Activated CD8-positive, alpha-beta memory T cell treated with anti-CD3 and anti-CD28 coated beads, Interleukin-2, amount 10 ng/mL, durations not matched to agents 7 days and 5 days (primary cell): ENCODE measurements around the gene NKTR. TPM values are rescaled to one million over a fixed set of nuclear protein-coding genes. Genes with fewer than 3 reads are reported as not detected.
"Not testable (repeated sequence)": the region's sequence is repeated elsewhere in the genome, so short reads cannot be mapped to it uniquely, and the experiment has no call there.

ENCODE experiments used
- ATAC-seq: fragments of 150-1000 bp; cut with Tn5 transposase; one replicate; pipeline ENCODE4 v1.10.0; 2021; ENCODE audit warnings: moderate library complexity
- CTCF ChIA-PET: fragments of 350-600 bp; sonication (Branson Sonifier 250); formaldehyde crosslinking; loops from one replicate; lab custom pipeline; 2021; ENCODE audit warnings: antibody characterized with exemption; lab: Charles Lee
- DNase-seq: peaks from one replicate; pipeline ENCODE4 v3.0.0-alpha.2; 2020
- H3K27ac Mint-ChIP-seq: one replicate; pipeline ENCODE4 v1.8.0; 2021; ENCODE audit warnings: mild to moderate bottlenecking, mixed read lengths
- H3K27me3 Mint-ChIP-seq: one replicate; pipeline ENCODE4 v1.8.0; 2021; ENCODE audit warnings: mixed read lengths
- H3K36me3 Mint-ChIP-seq: one replicate; pipeline ENCODE4 v1.8.0; 2021; ENCODE audit warnings: mild to moderate bottlenecking, mixed read lengths
- H3K4me1 Mint-ChIP-seq: one replicate; pipeline ENCODE4 v1.8.0; 2021; ENCODE audit warnings: mixed read lengths
- H3K4me3 Mint-ChIP-seq: one replicate; pipeline ENCODE4 v1.8.0; 2021; ENCODE audit warnings: mild to moderate bottlenecking, moderate library complexity, mixed read lengths
- H3K9me3 Mint-ChIP-seq: one replicate; pipeline ENCODE4 v1.8.0; 2022; ENCODE audit warnings: low read depth, mixed read lengths
- total RNA-seq, 2 experiments: library from RNA; stranded (reverse); gene quantifications; one replicate each; pipeline ENCODE4 v1.2.3, GENCODE V29; 2021

NKTR gene
- total RNA-seq, 2 experiments from 2014 or later = 76.0 to 120 TPM

DNA sequence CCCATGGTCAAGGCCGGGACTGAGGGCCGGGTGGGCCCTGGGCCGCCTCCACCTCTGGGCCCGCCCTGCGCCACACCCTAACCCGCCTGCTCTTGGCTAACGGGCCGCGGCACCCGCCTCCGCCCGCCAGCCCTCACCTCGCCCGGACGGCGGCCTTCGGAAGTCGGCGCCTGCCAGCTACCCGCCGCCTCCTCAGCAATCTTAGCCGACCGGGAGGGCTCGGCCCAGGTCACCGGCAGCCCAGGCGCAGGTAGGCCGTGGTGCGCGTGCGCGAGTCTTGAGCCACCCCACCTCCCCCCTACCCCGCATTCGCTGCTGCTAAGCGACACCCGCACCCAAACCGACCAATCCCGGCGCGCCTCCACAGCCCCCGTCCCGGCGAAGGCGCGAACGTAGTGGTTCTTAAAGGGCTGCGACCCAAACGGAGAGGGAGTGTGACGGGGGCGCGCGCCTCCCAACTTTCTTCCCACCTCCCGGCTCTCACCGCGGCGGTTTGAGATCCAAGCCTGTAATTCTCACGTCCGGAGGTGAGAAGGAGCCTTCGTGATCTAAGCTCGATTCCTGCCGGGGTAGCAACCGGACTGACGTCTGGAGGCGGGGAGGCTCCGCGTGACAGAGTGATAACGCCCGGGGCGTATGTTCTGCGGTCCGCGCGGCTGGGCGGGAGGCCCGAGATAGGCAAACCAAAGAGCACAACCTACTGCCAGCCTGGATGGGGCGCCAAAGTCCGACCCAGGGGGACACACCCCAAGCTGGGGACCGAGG, 18.6 kb upstream of the NKTR start, which contains the start of gene SEC22C:
SEC22C (minus strand) TSS at position 259 of the 765 bp plus-strand sequence. CDS start 12,921 bp downstream, outside the sequence.
- peak; percentile 92 for ATAC-seq
- Mint-ChIP-seq H3K4me1 (peaks cover 49% of the 10 kb centered on the region), H3K27ac (peak within 1 kb of the TSS; percentile 91), H3K36me3 (peaks cover 23% of the 10 kb centered on the region), H3K27me3 (no peaks in the 10 kb centered on the region), H3K4me3 (peak within 1 kb of the TSS; percentile 89), H3K9me3 (no peaks in the 10 kb centered on the region)
- DNase-seq = peak; percentile 98
- CTCF ChIA-PET = interaction anchor here (0.6 to 3.1 kb wide), 12 partner anchors 9 to 170 kb away, joined by 3 to 26 read pairs (median 5); partner anchors contain the start of genes NKTR and SS18L2

DNA sequence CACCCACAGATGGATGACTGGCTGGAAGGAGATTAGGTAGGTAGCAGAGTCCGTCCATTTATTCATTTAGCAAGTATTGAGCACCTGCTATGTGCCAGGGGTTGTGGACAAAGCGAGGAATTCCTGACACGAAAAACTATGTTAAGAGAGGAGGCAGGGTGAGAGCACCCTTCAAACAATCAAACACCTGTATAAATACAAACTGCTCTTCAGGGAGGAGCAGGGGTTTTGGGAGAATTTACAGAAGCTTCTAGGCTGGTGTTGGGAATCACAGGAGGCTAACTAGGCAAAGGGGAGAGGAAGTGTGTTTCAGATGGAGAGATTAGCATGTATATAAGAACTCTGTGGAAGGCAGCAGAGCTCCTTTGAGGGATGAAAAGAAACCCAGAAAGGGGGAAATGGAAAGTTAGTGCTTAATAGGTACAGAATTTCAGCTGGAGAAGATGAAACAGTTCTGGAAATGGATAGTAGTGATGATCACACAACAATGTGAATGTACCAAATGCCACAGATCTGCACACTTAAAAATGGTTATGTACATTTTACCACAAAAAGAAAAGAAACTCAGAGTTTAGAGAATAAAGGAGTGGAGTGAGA, 17.9 kb upstream of the NKTR start:
- Mint-ChIP-seq H3K9me3 (no peaks in the 10 kb centered on the region), H3K4me1 (peaks cover 44% of the 10 kb centered on the region), H3K27ac (peak overlapping the region; percentile 91), H3K4me3 (peak overlapping the region; percentile 89), H3K36me3 (peaks cover 19% of the 10 kb centered on the region), H3K27me3 (no peaks in the 10 kb centered on the region)
- DNase-seq (no peak), ATAC-seq (no peak)
- CTCF ChIA-PET = interaction anchor here (0.8 to 3.1 kb wide), 9 partner anchors 8 to 169 kb away, joined by 3 to 26 read pairs (median 7); partner anchors contain the start of genes NKTR and SS18L2

DNA sequence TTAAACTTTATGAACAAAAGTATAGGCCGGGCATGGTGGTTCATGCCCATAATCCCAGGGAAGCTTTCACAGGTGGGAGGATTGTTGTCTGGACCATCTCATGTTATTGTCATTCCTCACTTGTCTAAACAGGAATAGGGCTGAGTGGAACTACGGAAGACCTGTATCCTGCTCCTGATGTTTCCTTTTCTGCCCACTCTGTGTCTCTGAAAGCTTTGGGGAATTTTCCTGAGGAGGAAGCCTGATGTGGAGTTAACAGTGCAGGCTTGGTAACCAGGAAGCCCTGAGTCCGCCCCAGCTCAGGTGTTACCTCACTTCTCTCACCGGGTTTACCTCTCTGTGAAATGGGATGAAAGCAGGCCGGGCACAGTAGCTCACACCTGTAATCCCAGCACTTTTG, 11.9 kb upstream of the NKTR start:
- H3K27ac Mint-ChIP-seq = no peak overlapping the region
- H3K4me1 Mint-ChIP-seq = peaks cover 34% of the 10 kb centered on the region
- no peak overlapping the region for H3K4me3 Mint-ChIP-seq
- H3K27me3 Mint-ChIP-seq = no peaks in the 10 kb centered on the region
- ATAC-seq (no peak), DNase-seq (no peak)
- CTCF ChIA-PET = interaction anchor here (1.8 to 2.2 kb wide), 2 partner anchors 13 to 30 kb away, joined by 6 to 9 read pairs; partner anchors contain the start of gene NKTR
- no peaks in the 10 kb centered on the region for H3K9me3 Mint-ChIP-seq
- H3K36me3 Mint-ChIP-seq = peaks cover 19% of the 10 kb centered on the region

DNA sequence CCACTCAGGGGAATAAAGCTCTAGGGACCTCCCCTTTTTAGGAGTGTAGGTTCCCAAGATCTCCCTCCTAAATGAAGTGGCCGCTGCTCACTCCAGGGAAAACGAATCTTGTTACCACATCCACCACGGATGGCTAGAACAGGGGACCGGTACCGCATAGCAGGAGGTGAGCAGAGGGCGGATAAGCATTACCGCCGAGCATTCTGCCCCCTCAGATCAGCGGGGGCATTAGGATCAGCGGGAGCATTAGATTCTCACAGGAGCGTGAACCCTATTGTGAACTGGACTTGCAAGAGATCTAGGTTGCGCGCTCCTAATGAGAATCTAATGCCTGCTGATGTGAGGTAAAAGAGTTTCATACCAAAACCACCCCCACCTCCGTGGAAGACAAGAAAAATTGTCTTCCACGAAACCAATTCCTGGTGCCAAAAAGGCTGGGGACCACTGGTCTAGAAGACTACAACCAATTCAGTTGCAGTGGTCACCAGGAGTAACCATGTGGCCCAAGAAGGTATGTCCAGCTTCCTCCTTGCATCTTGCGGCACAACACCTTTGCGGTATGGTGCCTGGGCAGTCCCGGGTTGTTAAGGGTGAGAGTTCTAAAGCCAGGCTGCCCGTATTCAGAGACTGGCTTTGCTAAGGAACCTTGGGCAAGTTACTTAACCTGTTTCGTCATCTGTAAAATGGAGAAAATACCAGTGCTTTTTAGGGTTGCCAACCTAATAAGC, 10.9 kb upstream of the NKTR start:
- DNase-seq = no peak
- no peak for ATAC-seq
- Mint-ChIP-seq H3K27ac (peak overlapping the region; percentile 98), H3K4me3 (peak overlapping the region; percentile 84), H3K27me3 (no peaks in the 10 kb centered on the region), H3K36me3 (peaks cover 27% of the 10 kb centered on the region), H3K4me1 (peaks cover 41% of the 10 kb centered on the region), H3K9me3 (no peaks in the 10 kb centered on the region)
- CTCF ChIA-PET = interaction anchor here (1.2 to 2.8 kb wide), 5 partner anchors 7 to 155 kb away, joined by 6 to 20 read pairs (median 9); partner anchors contain the start of genes NKTR and SEC22C

DNA sequence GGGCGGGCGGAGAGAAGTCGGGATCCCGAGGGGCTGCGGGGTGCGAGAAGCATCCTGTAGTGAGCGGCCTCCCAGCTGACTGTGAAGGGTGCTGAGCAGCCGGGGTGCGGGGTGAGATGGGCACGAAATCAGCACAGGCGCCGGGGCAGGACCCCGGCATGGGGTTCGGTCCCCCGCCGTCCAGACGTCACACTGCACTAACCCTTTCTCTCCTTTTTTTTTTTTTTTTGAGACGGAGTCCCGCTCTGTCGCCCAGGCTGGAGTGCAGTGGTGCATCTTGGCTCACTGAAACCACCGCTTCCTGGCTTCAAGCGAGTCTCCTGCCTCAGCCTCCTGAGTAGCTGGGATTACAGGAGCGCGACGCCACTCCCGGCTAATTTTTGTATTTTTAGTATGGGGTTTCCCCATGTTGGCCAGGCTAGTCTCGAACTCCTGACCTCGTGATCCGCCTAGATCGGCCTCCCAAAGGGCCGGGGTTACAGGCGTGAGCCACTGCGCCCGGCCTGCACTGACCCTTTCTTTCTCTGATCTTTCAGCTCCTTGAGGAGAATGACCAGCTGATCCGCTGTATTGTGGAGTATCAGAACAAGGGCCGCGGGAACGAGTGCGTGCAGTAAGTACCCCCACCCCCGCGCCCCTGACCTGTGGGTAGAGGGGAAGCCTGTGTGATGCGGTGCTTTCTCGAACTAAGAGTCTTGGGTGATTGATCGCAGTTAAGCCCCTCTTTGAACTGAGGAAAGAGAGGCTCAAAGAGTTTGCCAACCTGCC, 9.3 kb upstream of the NKTR start:
- H3K36me3 Mint-ChIP-seq = peaks cover 32% of the 10 kb centered on the region
- peaks cover 41% of the 10 kb centered on the region for H3K4me1 Mint-ChIP-seq
- H3K4me3 Mint-ChIP-seq = peak overlapping the region; percentile 84
- peak overlapping the region; percentile 98 for H3K27ac Mint-ChIP-seq
- no peaks in the 10 kb centered on the region for H3K27me3 Mint-ChIP-seq
- CTCF ChIA-PET = interaction anchor here (0.8 to 2.8 kb wide), 8 partner anchors 9 to 154 kb away, joined by 4 to 20 read pairs (median 8); partner anchors contain the start of genes NKTR, SEC22C and VIPR1
- no peak for ATAC-seq
- DNase-seq = peak; percentile 46
- H3K9me3 Mint-ChIP-seq = no peaks in the 10 kb centered on the region

DNA sequence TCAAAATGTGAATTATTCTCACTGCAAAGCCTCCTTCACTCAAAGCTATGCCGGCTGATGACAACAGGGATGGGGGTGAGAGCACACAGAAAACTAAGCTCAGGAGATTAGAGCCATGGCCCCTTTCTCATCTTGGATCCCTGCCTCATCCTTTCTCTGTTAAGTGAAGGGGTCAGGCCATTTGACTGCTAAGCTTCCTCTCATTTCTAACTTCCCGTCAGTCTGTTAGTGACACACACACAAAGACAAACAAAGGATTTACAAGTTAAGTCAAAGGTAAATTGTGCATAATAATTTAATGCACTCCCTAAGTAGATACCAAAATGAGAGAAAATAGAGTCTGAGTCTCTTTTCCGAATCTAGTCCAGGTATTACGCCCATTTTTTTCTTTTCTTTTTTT, 8.7 kb upstream of the NKTR start:
- no peak for ATAC-seq
- no peaks in the 10 kb centered on the region for H3K9me3 Mint-ChIP-seq
- DNase-seq = no peak
- peak overlapping the region; percentile 84 for H3K4me3 Mint-ChIP-seq
- H3K4me1 Mint-ChIP-seq = peaks cover 41% of the 10 kb centered on the region
- no peaks in the 10 kb centered on the region for H3K27me3 Mint-ChIP-seq
- CTCF ChIA-PET = interaction anchor here (1.6 to 2.8 kb wide), 3 partner anchors 9 to 90 kb away, joined by 8 to 20 read pairs (median 14); partner anchors contain the start of genes NKTR, SEC22C and VIPR1
- H3K36me3 Mint-ChIP-seq = peaks cover 35% of the 10 kb centered on the region
- peak overlapping the region; percentile 98 for H3K27ac Mint-ChIP-seq

DNA sequence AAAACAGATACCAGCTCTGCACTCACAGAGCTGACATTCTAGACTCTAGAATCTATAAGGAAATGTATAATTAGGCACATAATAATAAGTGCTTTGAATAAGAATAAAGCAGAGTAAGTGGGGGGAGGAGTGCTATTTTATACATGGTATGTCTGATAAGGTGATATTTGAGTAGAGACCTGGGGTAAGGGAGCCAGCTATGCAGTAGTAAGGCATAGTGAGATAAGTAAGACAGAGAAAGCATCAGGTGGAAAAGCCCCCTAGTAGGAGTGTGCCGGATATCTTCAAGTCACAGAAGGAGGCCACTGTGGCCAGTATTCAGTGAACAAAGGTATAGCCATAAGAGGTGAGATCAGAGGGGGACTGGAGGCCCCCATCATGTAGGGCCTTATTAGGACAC, 6.9 kb upstream of the NKTR start:
- Mint-ChIP-seq H3K4me3 (no peak overlapping the region), H3K27ac (no peak overlapping the region), H3K36me3 (peaks cover 47% of the 10 kb centered on the region), H3K4me1 (peaks cover 43% of the 10 kb centered on the region), H3K27me3 (no peaks in the 10 kb centered on the region), H3K9me3 (no peaks in the 10 kb centered on the region)
- ATAC-seq (no peak), DNase-seq (no peak)
- CTCF ChIA-PET = interaction anchor here (1.0 to 3.6 kb wide), 3 partner anchors 11 to 17 kb away, joined by 3 to 13 read pairs (median 4); partner anchors contain the start of gene SEC22C

DNA sequence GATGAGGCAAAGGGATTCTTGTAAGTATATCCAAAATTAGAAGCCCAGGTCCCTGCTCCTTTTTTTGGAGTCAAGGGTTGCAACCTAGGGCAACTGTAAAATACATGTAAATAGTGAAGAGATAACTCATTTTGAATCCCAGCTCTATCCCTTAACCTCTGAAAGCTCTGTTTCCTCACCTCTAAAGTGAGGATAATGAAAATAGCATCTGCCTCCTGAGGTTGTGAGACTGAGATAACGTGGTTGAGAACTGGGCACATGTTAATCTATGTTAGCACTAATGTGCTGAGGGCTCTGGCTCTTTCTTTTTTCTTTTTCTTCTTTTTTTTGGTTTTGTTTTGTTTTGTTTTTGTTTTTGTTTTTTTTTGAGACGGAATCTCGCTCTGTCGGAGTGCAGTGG, 4.8 kb upstream of the NKTR start:
- no peaks in the 10 kb centered on the region for H3K27me3 Mint-ChIP-seq
- H3K4me1 Mint-ChIP-seq = peaks cover 35% of the 10 kb centered on the region
- no peaks in the 10 kb centered on the region for H3K9me3 Mint-ChIP-seq
- ATAC-seq = no peak
- no peak overlapping the region for H3K4me3 Mint-ChIP-seq
- DNase-seq = no peak
- H3K27ac Mint-ChIP-seq = peak overlapping the region; percentile 49
- peaks cover 47% of the 10 kb centered on the region for H3K36me3 Mint-ChIP-seq
- CTCF ChIA-PET = interaction anchor here (0.7 to 3.6 kb wide), 2 partner anchors 13 to 21 kb away, joined by 3 to 13 read pairs; partner anchors contain the start of gene SEC22C

DNA sequence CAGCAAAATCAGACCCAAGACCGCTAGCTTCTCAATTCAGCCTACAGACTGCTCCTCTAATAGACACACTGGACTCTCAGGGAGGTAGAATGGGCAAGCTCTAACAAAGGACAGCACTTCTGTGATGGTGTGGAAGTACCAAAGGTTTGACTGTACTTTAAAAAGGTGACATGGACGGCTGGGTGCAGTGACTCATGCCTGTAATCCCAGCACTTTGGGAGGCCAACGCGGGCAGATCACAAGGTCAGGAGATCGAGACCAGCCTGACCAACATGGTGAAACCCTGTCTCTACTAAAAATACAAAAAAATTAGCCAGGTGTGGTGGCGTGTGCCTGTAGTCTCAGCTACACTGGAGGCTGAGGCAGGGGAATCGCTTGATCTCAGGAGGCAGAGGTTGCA, 3.4 kb upstream of the NKTR start:
- Mint-ChIP-seq H3K27ac (peak overlapping the region; percentile 52), H3K4me1 (peaks cover 31% of the 10 kb centered on the region), H3K36me3 (peaks cover 43% of the 10 kb centered on the region)
- CTCF ChIA-PET = interaction anchor here (0.7 to 1.7 kb wide), 3 partner anchors 14 to 44 kb away, joined by 3 to 5 read pairs (median 3); no protein-coding TSS in a partner anchor
- H3K9me3 Mint-ChIP-seq, DNase-seq, H3K27me3 Mint-ChIP-seq, H3K4me3 Mint-ChIP-seq, ATAC-seq: not testable (repeated sequence)

DNA sequence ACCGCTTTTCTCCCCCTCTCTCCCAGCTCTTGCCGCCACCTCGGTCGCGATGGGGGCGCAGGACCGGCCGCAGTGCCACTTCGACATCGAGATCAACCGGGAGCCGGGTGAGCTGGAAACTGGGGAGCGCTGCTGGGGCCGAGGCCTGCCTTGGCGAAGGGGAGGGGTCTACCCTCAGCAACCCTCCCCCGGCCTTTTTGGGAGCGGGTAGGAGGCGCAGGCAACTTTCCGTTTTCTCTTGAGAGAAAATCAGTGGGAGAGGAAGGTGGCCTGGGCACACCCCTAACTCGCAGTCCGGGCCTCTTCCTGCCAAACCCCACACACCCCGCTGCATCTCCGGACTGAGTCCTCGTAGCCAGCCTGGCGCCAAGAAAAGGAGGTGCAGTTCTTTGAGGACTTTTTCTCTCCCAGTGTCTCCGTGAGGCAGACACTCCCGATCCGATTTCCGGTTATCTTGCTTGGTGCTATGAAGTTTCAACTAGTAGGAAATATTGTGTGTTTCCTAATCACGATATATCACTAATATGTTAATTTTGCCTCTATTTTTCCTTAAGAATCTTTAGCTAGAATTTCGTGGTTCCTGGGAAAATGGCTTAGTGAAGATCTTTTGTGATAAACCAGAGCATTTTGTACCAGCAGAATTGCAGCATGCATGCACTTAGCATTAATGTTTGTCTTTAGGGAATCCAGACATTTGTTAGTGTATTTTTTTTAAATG, 631 bp downstream of the NKTR start:
- H3K36me3 Mint-ChIP-seq = peaks cover 48% of the 10 kb centered on the region
- peaks cover 28% of the 10 kb centered on the region for H3K4me1 Mint-ChIP-seq
- DNase-seq (peak; percentile 80), ATAC-seq (peak; percentile 32)
- H3K9me3 Mint-ChIP-seq = no peaks in the 10 kb centered on the region
- H3K4me3 Mint-ChIP-seq = peak overlapping the region; percentile 87
- CTCF ChIA-PET = interaction anchor here (0.8 to 4.2 kb wide), 15 partner anchors 9 to 100 kb away, joined by 3 to 27 read pairs (median 4); partner anchors contain the start of genes SEC22C and SS18L2
- H3K27ac Mint-ChIP-seq = peak overlapping the region; percentile 99
- no peaks in the 10 kb centered on the region for H3K27me3 Mint-ChIP-seq

DNA sequence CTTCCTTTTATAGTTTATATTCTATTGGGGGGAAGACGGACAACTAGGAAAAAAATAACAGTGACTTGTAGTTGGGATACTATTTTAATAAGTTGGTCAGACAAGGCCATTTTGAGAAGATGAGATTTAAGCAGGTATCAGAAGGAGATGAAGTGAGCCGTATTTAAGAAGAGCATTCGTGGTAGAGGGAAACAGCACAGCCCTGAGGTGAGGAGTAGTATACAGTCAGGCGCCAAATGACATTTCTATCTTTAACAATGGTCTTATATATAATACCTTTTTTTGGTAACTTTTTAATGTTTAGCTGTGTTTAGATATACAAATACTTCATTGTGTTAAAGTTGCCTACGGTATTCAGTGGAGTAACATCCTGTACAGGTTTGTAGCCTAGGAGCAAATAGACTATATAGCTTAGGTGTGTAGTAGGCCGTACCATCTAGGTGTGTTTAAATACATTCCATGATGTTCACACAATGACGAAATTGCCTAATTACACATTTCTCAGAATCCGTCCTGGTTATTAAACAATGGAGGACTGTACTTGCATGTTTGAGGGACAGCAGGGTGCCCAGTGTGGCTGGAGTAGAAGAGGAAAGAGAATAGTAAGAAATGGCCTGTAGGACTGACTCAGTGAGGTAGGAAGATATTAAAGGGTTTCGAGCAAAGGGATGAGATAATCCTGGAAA, 1.6 kb downstream of the NKTR start:
- DNase-seq (no peak), ATAC-seq (no peak)
- Mint-ChIP-seq H3K27ac (peak overlapping the region; percentile 99), H3K36me3 (peaks cover 45% of the 10 kb centered on the region), H3K27me3 (no peaks in the 10 kb centered on the region), H3K4me1 (peaks cover 33% of the 10 kb centered on the region), H3K4me3 (peak overlapping the region; percentile 87), H3K9me3 (no peaks in the 10 kb centered on the region)
- CTCF ChIA-PET = interaction anchor here (0.9 to 4.2 kb wide), 11 partner anchors 8 to 41 kb away, joined by 3 to 27 read pairs (median 5); partner anchors contain the start of genes SEC22C and SS18L2
